ENCODE measurements around the gene UPK1A.

Gene UPK1A

DNA sequence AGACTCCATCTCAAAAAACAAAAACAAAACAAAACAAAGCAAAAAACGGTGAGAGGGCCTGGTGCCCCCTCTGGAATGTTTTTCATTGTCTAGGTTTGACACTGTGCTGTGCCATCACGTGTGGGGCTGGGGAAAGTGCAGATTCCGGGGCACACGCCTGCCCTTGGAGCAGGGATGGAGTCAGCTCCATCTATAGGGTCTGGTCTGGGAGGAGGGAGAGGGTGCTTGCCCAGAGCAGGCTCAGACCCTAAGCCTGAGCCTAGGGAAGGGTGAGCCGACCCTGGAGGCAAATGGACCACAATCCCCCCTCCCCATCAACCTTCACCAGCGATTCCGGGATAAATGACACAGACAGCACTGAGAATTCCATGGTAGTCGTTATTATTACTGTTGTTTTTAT is 27.1 kb downstream of the UPK1A start:
- DNase-seq (ENCODE audit: low spot score) = no peak

- DNase-seq (ENCODE audit: low spot score) = peak; percentile 88
Measured at GRCh38 chr19:35693835-35694599, 27.7 kb downstream of the UPK1A start.

- no peak for DNase-seq (ENCODE audit: low spot score)
Measured at GRCh38 chr19:35695895-35696422, 29.6 kb downstream of the UPK1A start.

DNA sequence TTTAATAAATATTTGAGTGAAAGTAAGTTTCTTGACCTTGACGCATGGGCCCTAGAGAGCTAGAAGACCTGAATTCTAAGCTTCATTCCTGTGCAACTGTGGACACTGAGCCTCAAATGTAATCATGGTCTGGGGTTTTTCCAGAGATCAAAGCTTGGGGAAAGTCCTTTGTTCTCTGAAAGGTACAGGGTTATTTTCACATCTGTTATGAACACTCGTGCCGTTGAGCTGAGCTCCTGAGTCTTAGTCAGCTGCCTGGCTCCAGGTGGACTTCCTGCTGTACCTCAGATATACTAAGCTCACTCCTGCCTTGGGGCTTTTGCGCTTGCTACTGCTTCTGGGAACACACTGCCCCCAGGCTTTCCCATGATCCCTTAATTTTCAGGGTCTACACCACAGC is 30.5 kb downstream of the UPK1A start:
- DNase-seq (ENCODE audit: low spot score) = no peak

DNA sequence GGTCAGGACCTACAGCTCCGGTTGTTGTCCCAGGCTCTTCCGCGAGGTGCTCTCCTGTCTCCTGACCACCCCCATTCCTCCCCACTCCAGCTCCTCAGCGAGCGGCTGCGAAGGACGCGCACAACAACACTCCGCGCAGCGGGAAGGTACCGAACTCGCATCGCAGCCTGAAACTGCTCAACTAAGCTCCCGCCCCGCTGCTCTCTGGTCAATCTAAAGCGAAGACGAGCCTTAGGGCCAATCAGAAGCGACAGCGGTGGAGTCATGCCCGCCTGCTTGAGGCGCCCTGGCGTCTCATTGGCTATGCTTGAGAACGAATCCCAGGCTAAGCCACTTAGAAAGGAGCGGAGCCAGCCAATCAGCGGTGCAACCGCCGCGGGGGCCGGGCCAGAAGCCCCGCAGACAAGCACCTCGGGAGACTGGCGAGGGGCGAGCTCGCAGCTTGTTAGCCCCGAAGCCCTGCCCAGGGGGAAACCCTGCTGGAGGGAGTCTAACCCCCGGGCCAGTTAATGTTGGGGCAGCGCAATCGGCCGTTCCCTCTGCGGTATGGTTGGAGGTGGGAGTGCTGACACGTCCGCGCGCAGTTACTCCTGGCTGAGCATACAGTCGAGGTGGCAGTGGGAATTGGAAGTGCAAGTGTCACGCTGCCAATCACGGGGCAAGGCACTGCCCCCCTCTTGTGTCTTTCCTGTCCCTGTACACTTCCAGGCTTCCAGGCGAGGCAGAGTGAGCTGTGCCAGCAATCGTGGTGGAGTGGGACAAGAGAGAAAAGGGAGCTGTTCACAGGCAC is 36.1 kb downstream of the UPK1A start:
- peak; percentile 99 for DNase-seq (ENCODE audit: low spot score)

DNA sequence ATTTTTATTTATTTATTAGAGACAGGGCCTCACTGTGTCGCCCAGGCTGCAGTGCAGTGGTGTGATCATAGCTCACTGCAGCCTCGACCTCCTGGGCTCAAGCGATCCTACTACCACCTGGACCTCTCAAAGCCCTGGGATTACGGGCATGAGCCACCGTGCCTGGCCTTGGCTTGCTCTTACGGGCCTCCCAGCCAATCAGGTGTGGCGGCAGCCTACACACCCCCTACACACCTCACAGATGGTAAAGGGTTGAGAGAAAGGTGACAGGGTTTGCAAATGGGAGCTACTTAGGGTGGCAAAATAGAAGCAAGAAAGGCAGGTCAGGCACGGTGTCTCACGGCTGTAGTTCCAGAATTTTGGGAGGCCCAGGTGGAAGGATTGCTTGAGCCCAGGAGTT is 37.0 kb downstream of the UPK1A start:
- DNase-seq (ENCODE audit: low spot score) = no peak

DNA sequence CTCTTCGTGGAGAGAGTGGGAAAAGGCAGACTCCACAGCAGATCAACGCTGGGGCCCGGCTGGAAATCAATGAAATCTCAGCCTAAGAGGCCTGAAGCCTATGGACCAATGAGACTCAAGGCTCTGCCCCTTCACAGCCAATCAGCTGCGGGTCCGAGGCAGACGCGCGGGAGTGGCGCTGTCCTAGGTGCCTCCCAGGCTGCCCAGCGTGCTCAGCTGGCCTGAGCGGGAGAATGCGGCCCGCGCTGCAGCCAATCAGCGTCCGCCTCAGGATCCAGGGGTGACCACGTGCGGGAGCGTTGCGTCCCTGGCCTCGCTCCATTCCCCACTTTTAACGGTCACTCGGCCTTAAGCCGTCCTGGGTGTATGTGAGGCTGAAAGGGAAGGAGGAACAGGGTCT is 37.9 kb downstream of the UPK1A start, which contains the start of gene ZBTB32:
Gene ZBTB32, plus strand, starts transcription at position 341 of the 400 bp plus-strand sequence. CDS start 10,069 bp downstream, outside the sequence.
- no peak for DNase-seq (ENCODE audit: low spot score)

DNA sequence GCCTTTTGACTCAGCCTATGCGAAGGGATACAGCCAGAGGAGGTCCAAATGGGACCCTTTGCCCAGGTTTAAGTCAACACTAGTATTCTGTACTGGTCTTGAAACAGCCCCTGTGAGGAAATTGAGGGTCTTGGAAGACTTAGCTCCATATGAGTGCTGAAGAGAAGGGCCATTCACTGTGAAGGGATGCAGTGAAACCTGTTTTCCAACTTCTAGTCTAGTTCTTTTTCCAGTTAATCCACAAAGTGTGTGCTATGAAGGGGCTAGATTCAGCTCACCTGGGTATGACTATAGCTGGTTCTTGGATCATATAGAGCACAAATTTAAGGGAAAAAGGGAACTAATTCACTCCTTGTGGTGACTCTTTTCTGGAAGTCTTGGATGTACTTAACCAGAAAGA is 42.1 kb downstream of the UPK1A start:
- no peak for DNase-seq (ENCODE audit: low spot score)

DNA sequence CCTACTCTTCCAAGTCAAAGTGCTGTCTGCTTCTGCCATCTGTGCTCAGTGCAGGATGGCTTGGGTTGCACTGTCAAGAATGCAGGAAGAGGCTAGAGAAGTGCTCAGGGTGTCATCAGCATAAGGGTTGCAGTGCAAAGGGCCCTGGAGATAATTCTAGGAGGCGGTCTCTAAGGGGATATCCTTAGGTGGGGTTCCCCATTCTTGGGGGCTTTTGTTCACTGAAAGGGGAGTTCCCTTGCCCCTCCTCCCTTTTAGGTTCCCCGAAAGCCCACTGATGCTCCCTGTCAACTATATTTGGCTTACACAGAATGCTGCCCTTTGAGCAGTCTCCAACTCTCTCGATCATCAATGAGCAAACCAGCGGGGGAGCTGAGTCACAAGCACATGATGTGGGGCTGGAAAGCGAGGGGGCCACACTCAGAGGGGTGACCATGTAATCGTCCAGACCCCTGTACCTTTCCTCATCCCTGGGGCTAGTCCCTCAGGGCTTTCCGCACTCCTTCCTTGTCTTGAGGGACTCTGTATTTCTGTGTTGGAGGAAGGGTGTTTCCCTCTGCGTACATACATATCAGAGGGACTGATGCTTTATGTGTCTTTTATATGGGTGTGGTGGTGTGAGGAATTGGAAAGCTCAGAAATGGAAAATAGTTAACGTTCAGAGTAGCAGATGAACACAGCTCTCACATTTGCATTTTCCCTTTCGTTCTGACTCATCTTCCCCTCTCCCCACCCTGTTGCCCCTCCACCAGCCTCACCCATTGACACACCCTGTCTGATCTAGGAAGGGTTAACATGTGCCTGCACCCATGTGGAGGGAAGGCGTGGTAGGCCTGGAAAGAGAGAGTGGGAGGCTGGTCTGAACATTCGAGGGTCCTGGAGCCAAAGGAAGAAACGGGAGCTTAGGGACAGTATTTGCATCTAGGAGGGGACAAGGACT is 44.7 kb downstream of the UPK1A start:
- DNase-seq (ENCODE audit: low spot score) = no peak

DNA sequence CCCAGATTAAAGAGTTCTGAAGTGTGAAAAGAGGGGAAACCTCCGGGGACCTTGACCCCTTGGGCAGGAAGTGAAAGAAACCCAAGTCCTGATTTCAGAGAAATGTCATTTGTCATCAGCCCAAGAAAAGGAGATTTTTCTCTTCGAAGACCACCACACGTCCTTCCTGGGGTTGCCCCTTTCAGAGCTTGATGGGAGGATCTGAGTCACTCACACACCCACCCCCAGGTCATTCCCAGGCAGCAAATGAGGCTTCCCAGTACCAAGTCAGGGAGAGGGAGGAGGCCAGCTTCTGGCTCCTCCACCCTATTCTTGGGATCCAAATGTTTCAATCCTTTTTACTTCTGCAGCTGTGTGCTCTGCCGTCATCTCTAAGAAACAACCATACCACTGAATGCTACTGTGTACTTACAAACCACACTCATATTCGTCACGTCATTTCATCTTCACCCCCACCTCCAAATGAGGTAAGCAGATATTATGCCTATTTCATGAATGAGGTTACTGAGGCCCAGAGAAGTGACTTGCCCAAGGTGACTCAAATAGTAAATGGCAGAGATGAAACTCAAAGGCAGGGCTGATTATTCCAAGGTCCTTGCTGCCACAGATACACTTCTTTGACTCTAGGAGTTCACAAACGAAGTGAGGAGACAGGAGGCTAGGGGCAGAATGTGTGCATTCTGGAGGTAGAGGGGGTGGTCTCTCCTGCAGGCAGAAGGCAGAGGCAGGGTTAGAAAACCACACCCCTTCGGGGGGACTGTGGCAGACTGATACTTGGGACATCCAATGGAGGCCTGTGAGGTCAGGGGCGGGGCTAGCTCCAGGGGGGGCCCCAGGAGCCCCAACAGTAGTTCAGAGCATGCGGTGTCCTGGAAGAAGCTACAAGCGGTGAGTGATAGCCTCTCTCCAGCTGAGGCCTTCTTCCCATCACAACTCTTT is 46.5 kb downstream of the UPK1A start:
- no peak for DNase-seq (ENCODE audit: low spot score)

DNA sequence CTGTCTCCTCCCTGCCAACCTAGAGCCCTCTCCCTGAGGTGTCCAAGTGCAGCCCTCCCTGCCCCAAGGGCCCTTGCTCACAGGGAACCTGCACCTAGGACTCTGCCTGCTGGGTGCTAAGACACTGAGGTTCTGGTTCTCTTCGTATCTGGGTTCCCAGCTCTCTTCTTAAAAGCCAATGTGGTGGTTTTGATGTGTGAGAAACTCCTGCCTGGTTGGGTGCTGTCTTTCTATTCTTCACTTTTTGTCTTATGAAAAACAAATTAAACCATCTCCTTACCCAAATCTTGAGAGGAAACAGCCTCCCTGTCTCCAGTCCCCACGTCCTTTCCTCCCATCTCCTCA is 47.2 kb downstream of the UPK1A start:
- no peak for DNase-seq (ENCODE audit: low spot score)

DNA sequence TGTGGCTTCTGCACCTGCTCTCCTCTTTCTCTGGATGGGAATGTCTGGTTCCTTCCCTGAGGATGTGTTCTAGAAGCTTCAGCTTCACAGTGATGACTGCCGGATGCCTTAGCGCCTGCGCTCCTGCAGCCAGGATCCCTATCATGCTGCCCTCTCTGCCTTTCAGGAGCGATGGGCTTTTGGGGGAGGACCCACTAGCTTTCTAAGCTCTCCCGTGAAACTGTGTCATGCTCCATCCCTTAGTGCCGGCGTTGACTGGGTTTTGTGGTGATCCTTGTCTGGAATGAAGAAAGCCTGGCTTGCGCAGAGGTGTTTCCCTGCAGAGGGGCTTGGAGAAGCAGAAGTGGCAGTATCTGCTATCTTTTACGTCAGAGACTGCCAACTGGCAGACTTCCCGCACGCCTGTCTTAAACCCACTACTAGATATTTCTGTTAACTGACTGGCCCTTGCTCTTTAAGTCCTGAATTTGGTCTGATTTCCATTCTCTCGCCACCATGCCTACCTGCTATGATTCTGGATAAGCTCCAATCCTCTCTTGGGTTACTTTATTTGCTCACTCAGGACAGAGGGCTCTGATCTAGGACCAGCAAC is 47.7 kb downstream of the UPK1A start:
- DNase-seq (ENCODE audit: low spot score) = no peak

GRCh38 chr19:35714601-35715354 is 48.5 kb downstream of the UPK1A start:
- DNase-seq (ENCODE audit: low spot score) = no peak

GRCh38 chr19:35715355-35715809 is 49.1 kb downstream of the UPK1A start:
- no peak for DNase-seq (ENCODE audit: low spot score)

- no peak for DNase-seq (ENCODE audit: low spot score)
Measured at GRCh38 chr19:35715981-35716800, 49.9 kb downstream of the UPK1A start.

DNA sequence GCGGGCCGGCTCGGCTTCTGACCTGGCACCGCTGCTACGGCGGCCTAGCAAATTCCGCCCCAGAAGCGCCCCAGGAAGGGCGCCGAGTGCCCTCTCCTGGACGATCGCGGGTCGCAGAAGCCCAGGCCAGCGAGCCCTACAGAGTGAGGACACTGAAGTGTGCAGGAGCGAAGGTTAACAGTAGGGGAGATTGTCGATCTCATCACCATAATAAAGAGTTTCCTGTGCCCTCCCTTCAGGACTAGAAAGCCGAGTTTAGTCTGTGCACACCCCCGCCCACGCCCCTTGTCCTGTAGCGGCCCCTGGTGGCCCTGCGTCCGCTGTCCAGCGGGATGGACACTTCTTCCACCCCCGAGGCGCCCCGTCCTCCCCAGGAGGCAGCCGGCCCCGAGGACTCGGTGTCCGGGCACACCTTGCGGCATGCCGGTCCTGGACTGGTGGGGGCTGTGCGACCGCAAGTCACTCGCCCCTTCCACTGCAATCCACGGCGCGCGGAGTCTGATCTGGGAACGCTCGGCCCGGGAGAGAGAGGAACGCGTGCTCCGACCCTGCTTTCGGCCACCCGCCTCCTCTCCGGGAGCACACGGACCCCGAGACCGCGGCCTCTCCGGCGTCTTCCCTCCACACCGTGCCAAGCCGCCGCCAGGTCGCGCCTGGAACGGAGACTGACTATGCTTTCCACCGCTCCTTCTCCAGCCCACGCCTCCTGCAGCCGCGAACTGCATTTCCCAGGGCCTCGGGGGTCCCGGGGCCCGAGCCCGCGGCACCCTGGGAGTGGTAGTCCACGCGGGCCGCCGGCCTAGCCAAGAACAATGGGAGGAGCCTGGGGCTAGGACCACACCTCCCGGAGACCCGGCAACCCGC is 50.7 kb downstream of the UPK1A start:
- peak; percentile 95 for DNase-seq (ENCODE audit: low spot score)

GRCh38 chr19:35717665-35718344 is 51.5 kb downstream of the UPK1A start, which contains the start of gene KMT2B:
Gene KMT2B (plus strand): TSS chr19:35718003. CDS start chr19:35718019, 16 bp downstream.
- DNase-seq (ENCODE audit: low spot score) = no peak

Data from globus pallidus (tissue), 1 donor.